ENCODE measurements around the gene ATOH8.

ATOH8 gene

DNA sequence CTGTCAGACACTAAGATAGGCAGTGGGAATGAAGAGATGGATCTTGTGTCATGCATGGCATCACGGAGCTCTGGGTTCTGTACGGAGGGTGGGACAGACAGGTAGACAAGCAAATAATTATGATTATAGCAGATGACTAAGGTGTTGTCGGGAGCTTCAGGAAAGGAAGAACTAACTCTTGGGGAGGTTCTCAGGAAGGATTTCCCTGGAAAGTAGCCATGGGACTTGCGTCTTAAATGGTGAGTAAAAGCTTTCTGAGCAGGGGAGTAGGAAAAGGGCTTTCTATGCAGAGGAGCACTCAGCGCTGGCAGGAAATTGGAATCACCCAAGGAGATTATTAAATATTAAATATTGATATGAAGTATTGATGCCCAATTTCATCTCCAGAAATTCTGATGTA is 35.5 kb downstream of the ATOH8 start:
- no peak overlapping the region for H3K4me3 ChIP-seq (ENCODE audit: low read depth, low read length)
- TF ChIP-seq, protein P1, sequence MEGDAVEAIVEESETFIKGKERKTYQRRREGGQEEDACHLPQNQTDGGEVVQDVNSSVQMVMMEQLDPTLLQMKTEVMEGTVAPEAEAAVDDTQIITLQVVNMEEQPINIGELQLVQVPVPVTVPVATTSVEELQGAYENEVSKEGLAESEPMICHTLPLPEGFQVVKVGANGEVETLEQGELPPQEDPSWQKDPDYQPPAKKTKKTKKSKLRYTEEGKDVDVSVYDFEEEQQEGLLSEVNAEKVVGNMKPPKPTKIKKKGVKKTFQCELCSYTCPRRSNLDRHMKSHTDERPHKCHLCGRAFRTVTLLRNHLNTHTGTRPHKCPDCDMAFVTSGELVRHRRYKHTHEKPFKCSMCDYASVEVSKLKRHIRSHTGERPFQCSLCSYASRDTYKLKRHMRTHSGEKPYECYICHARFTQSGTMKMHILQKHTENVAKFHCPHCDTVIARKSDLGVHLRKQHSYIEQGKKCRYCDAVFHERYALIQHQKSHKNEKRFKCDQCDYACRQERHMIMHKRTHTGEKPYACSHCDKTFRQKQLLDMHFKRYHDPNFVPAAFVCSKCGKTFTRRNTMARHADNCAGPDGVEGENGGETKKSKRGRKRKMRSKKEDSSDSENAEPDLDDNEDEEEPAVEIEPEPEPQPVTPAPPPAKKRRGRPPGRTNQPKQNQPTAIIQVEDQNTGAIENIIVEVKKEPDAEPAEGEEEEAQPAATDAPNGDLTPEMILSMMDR (IDR thresholded peaks at IDR 0.05; ENCODE audit: low read depth, low read length): no peak

DNA sequence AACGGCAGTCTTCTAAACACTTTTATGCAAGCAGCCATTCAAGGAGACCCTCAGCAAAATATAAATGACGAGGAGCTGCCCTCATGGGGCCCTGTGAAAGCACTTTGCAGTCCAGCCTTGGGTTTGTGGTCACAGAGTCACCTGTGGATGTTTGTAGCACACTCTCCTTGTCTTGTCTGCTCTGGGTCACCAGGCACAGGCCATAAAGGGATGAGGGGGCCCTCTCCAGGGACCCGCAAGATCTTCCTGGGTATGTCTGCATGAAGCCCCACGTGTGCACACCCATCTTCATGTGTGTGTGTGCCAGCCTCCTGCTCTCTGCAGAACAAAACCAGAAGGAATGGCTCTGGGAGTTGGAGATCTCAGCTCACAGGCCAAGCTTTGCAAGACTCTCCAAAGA is 36.2 kb downstream of the ATOH8 start:
- no peak overlapping the region for H3K4me3 ChIP-seq (ENCODE audit: low read depth, low read length)
- TF ChIP-seq, protein P1 (IDR thresholded peaks at IDR 0.05; ENCODE audit: low read depth, low read length): no peak

DNA sequence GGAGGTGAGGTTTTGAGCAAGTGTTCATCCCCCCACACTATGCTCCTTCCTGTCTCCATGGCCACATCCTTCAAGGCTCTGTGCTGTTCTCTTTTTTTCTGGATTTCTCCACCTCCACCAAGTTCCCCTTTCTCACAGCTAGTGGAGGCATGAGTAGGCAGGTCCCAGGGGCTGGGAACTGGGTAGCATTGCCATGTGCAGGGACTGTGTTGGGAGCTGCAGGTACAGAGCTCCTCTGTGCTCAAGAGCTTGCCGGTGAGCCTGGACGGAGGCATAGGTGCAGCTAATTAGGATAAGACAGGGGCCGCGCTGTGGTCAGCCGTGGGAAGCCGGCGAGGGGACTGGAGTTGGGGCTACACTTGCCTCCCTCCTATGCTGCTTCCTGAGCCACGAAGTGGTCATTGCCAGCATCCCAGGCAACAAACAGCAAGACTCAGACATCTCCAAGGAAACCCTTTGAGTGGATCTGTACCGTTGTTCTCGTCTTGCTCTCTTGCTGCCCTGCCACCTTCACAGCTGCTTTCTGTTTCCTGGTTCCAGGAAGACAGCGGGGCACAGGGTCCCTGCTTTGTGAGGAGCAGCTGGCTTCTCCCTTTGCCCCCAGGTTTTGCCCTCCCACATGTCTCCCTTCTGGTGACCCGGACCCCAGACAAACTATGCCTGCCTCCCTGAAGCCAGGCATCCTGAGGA is 36.9 kb downstream of the ATOH8 start:
- TF ChIP-seq, protein P1 (IDR thresholded peaks at IDR 0.05; ENCODE audit: low read depth, low read length): no peak
- H3K4me3 ChIP-seq (ENCODE audit: low read depth, low read length): no peak overlapping the region

DNA sequence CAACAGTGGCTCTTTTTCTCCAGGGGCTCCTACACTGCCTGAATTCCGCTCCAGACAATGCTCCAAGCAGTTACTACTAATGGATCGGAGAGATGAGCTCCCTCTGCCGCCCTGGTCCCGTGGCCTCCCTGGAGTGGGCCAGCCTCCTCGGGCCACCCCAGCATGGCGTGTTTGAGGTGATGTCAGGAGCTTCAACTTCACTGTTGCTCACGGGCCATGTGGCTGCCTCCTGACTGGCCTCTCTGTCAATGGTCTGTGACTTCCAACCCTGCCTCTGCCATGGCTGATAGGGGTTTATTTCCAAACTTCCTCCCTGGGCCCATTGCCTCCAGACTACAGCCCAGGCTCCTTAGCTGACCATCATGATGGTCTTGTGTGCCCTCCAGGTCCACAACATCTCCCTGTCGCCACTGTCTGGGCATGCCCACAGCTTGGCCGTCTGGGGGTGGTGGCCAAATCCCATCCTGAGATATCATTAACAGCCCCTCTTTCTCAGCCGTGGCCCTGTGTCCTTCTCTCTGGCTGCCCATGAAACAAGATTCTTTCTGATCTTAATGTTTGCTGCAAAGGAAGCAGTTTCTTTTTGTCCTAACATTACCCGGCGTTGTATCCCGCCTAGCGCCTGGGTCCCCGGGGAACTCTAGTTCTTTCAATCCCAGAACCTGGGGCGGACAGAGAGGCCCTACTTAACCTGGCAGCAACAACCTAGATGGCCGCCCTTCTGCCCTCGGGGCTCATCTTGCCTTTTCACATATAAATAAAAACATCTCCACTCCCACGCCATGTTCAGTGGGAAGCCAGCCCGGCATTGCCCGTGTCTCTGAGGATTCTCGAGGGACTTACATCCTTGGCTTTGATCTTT is 38.1 kb downstream of the ATOH8 start:
- H3K4me3 ChIP-seq (ENCODE audit: low read depth, low read length): no peak overlapping the region
- TF ChIP-seq, protein P1 (IDR thresholded peaks at IDR 0.05; ENCODE audit: low read depth, low read length): no peak

DNA sequence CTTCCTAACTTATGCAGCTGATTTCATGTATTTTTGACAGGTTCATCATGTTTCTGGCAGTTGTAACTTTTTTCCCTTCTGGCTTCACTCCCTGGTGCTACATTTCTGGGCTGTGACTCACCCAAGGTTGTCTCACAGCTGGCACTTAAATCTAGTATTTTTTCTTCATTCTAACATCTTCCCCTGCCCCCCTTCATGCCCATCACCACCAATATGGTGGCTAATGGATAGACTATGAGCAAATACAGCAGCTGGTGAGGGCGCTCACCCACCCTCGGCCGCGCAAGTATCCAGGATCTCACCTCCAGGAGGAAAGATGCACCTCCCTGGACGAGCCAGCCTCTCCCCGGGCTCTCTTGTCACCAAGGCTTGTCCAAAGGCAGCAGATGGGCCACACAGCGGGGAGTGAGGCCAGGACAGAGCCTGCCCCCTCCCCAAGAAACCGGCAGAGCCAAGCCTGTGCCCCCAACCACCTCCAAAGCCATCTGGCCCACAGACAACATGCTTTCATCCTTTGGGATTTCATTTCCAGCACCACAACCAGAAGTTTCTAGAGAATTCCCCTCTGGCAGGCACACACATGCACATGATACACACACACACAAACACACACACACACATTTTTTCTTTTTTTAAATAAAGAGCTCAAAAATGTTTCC is 39.1 kb downstream of the ATOH8 start:
- TF ChIP-seq, protein P1 (IDR thresholded peaks at IDR 0.05; ENCODE audit: low read depth, low read length): no peak
- no peak overlapping the region for H3K4me3 ChIP-seq (ENCODE audit: low read depth, low read length)

DNA sequence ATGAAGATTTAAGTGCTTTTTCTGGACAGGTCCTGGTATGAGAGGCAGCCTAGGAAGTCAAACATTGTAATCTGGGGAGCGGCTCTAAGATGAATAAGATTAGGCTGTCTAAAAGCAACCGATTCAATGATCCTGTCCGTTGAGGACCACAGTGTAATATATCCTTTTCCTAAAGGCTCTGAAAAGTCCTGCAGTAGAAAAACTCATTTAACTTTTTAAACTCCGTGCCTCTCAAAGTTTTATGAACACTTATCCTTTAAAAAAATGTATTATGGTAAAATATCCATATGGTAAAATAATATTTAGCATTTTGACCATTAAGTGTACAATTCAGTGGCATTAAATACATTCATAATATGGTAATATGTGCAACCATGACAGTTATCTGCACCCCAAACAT is 39.8 kb downstream of the ATOH8 start:
- TF ChIP-seq, protein P1 (IDR thresholded peaks at IDR 0.05; ENCODE audit: low read depth, low read length): no peak
- no peak overlapping the region for H3K4me3 ChIP-seq (ENCODE audit: low read depth, low read length)

Measured in WI38 (cell line).